ENCODE results near the gene RETREG1. TPM values are rescaled to one million over a fixed set of nuclear protein-coding genes. Genes with fewer than 3 reads are reported as not detected.

The RETREG1 gene
- total and polyA plus RNA-seq, 2 donors (not counting 3 experiments of a cell fraction or from before 2014, with no cell fraction given), result 0.46 TPM; not detected in 1

- H2AFZ ChIP-seq (ENCODE audit: low read depth, low read length), result no peak overlapping the region
- no TSS peak for BruUV-seq (replicated peaks)
- H4K20me1 ChIP-seq (replicated peaks; ENCODE audit: control insufficient read depth, extremely low read depth, insufficient read depth, low read length), result no peaks in the 10 kb centered on the region
- H3K9me1 ChIP-seq (replicated peaks; ENCODE audit: control insufficient read depth, extremely low read depth, insufficient read depth, low read length), result no peaks in the 10 kb centered on the region
- H3K79me2 ChIP-seq (ENCODE audit: control insufficient read depth, insufficient read depth, low read length), result no peaks in the 10 kb centered on the region
- no peaks in the 10 kb centered on the region for H3K4me1 ChIP-seq (ENCODE audit: control insufficient read depth, extremely low read depth, insufficient read depth, low read length)
- no peaks in the 10 kb centered on the region for H3K9me3 ChIP-seq (replicated peaks; ENCODE audit: control insufficient read depth, insufficient read depth, low read length)
- no peaks in the 10 kb centered on the region for H3K27me3 ChIP-seq (ENCODE audit: control insufficient read depth in 2 of 2, insufficient read depth in 2 of 2, low read length in 2 of 2)
- H3K27ac ChIP-seq (ENCODE audit: insufficient read depth, low read depth, low read length), result no peak overlapping the region
- DNase-seq (ENCODE audit: low read depth, low spot score), result no peak
- ChIA-PET CTCF (interaction anchor here (1.3 to 1.5 kb wide), 3 partner anchors 16 to 374 kb away, joined by 3 to 6 read pairs (median 3); no protein-coding TSS in a partner anchor), POLR2A (no interaction called here)
- no peaks in the 10 kb centered on the region for H3K36me3 ChIP-seq (ENCODE audit: control insufficient read depth in 2 of 2, extremely low read depth in 1 of 2, insufficient read depth in 2 of 2, low read length in 2 of 2)
- no peak for FAIRE-seq
- H3K9ac ChIP-seq (replicated peaks; ENCODE audit: extremely low read depth, insufficient read depth, low read length), result no peak overlapping the region
- H3K4me2 ChIP-seq (ENCODE audit: insufficient read depth, low read length), result no peak overlapping the region
- intact Hi-C loops (cut with micrococcal nuclease), result no loop called here
- TF ChIP-seq FOS (IDR thresholded peaks at IDR 0.05; ENCODE audit: borderline replicate concordance, insufficient read depth, low read length) (no peak), POLR2AphosphoS5 (IDR thresholded peaks at IDR 0.05; ENCODE audit: insufficient read depth, low read depth, low read length) (no peak)
- dilution Hi-C loops (cut with MboI; ENCODE audit: extremely low pct_ligation_motif_present, low sequenced_read_pairs), result no loop called here
- H3K4me3 ChIP-seq (replicated peaks in 1 of 3; ENCODE audit: insufficient read depth in 1 of 3, low read depth in 1 of 3, low read length in 3 of 3), result no peak overlapping the region
These were observed 82.5 kb downstream of the RETREG1 start for GRCh38 chr5:16534280-16534679.

GRCh38 chr5:16531063-16531648 lies 85.6 kb downstream of the RETREG1 start:
- no peak overlapping the region for H3K27ac ChIP-seq (ENCODE audit: insufficient read depth, low read depth, low read length)
- no peaks in the 10 kb centered on the region for H3K79me2 ChIP-seq (ENCODE audit: control insufficient read depth, insufficient read depth, low read length)
- no peaks in the 10 kb centered on the region for H3K27me3 ChIP-seq (ENCODE audit: control insufficient read depth in 2 of 2, insufficient read depth in 2 of 2, low read length in 2 of 2)
- H3K9me3 ChIP-seq (replicated peaks; ENCODE audit: control insufficient read depth, insufficient read depth, low read length), result no peaks in the 10 kb centered on the region
- H3K4me3 ChIP-seq (replicated peaks in 1 of 3; ENCODE audit: insufficient read depth in 1 of 3, low read depth in 1 of 3, low read length in 3 of 3), result no peak overlapping the region
- CTCF ChIA-PET, result no interaction called here
- H4K20me1 ChIP-seq (replicated peaks; ENCODE audit: control insufficient read depth, extremely low read depth, insufficient read depth, low read length), result no peaks in the 10 kb centered on the region
- no peaks in the 10 kb centered on the region for H3K4me1 ChIP-seq (ENCODE audit: control insufficient read depth, extremely low read depth, insufficient read depth, low read length)
- H3K9me1 ChIP-seq (replicated peaks; ENCODE audit: control insufficient read depth, extremely low read depth, insufficient read depth, low read length), result no peaks in the 10 kb centered on the region
- no peak overlapping the region for H3K9ac ChIP-seq (replicated peaks; ENCODE audit: extremely low read depth, insufficient read depth, low read length)
- no peak for TF ChIP-seq POLR2A (IDR thresholded peaks at IDR 0.05; ENCODE audit: low read depth, low read length)
- TF ChIP-seq EZH2 (IDR thresholded peaks at IDR 0.05; ENCODE audit: borderline replicate concordance, low read depth, low read length, severe bottlenecking), result no peak
- no peak for TF ChIP-seq MAX (IDR thresholded peaks at IDR 0.05; ENCODE audit: insufficient read depth, insufficient read length)
- TF ChIP-seq JUN (IDR thresholded peaks at IDR 0.05; ENCODE audit: borderline replicate concordance, insufficient read depth, insufficient read length, low read depth), result no peak
- no peak for TF ChIP-seq POLR2AphosphoS5 (IDR thresholded peaks at IDR 0.05; ENCODE audit: insufficient read depth, low read depth, low read length)
- no peak for TF ChIP-seq FOS (IDR thresholded peaks at IDR 0.05; ENCODE audit: borderline replicate concordance, insufficient read depth, low read length)
- TF ChIP-seq MYC (IDR thresholded peaks at IDR 0.05; ENCODE audit: low read depth, low read length), result no peak
- no peak for TF ChIP-seq CTCF (IDR thresholded peaks at IDR 0.05; ENCODE audit: extremely low read depth in 1 of 2, insufficient read depth in 1 of 2, low read depth in 1 of 2, low read length in 2 of 2)
- TF ChIP-seq GATA2 (IDR thresholded peaks at IDR 0.05; ENCODE audit: insufficient read depth, insufficient read length, low read depth, low read length), result no peak
- no peak overlapping the region for H2AFZ ChIP-seq (ENCODE audit: low read depth, low read length)
- H3K36me3 ChIP-seq (ENCODE audit: control insufficient read depth in 2 of 2, extremely low read depth in 1 of 2, insufficient read depth in 2 of 2, low read length in 2 of 2), result no peaks in the 10 kb centered on the region
- dilution Hi-C loops (cut with MboI; ENCODE audit: extremely low pct_ligation_motif_present, low sequenced_read_pairs), result no loop called here
- H3K4me2 ChIP-seq (ENCODE audit: insufficient read depth, low read length), result no peak overlapping the region
- intact Hi-C loops (cut with micrococcal nuclease), result no loop called here
- DNase-seq (ENCODE audit: low read depth, low spot score), result no peak
- POLR2A ChIA-PET, result no interaction called here
- no TSS peak for BruUV-seq (replicated peaks)
- FAIRE-seq, result no peak
